WI38 (cell line): ENCODE measurements around the gene SIMC1.

Experiments
- H3K4me3 ChIP-seq: 2 replicates; pipeline ENCODE4 v1.5.1; 2011; ENCODE audit warnings: low read depth, mild to moderate bottlenecking, control low read depth, low read length
- CTCF ChIP-seq: IDR thresholded peaks from 2 replicates; pipeline ENCODE4 v1.5.1; 2012; ENCODE audit warnings: low read depth, mild to moderate bottlenecking, control low read depth, low read length

The SIMC1 gene

GRCh38 chr5:176365351-176366231 is 127.4 kb downstream of the SIMC1 start, which contains the start of gene ARL10:
Gene ARL10, plus strand, starts transcription at chr5:176365487. Its CDS starts 77 bp downstream, at chr5:176365564.
- no peak for TF ChIP-seq CTCF
- H3K4me3 ChIP-seq = peak within 1 kb of the TSS; percentile 63

DNA sequence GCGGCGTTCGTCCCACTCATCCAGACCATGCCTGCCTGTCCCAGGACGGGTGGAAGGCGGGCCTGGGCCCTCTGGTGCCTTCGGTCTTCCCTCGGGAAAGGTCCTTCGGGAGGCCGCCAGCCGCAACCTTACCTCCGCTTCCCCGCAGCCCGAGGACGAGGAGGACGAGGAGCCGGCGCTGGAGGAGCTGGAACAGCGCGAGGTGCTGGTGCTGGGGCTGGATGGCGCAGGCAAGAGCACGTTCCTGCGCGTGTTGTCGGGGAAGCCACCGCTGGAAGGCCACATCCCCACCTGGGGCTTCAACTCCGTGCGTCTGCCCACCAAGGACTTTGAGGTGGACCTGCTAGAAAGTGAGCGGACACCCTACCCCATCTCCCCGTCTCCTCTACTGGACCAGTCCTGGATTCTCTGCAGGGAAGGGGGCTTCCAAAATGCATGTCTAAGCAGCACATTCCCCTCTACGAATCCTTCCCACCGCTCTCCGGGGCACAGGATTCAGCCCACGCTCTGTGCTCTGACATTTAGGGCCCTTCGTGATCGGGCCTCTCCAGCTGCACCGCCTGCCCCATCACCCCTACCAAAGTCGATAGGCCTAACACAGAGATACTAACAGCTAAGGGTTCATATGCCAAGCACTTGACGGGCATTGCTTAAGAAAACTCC is 128.1 kb downstream of the SIMC1 start:
- H3K4me3 ChIP-seq = peak overlapping the region; percentile 63
- no peak for TF ChIP-seq CTCF

GRCh38 chr5:176368726-176369125 is 130.5 kb downstream of the SIMC1 start:
- no peak overlapping the region for H3K4me3 ChIP-seq
- TF ChIP-seq CTCF = no peak

- no peak overlapping the region for H3K4me3 ChIP-seq
- TF ChIP-seq CTCF = no peak
These were observed 131.9 kb downstream of the SIMC1 start for GRCh38 chr5:176369934-176370711.

DNA sequence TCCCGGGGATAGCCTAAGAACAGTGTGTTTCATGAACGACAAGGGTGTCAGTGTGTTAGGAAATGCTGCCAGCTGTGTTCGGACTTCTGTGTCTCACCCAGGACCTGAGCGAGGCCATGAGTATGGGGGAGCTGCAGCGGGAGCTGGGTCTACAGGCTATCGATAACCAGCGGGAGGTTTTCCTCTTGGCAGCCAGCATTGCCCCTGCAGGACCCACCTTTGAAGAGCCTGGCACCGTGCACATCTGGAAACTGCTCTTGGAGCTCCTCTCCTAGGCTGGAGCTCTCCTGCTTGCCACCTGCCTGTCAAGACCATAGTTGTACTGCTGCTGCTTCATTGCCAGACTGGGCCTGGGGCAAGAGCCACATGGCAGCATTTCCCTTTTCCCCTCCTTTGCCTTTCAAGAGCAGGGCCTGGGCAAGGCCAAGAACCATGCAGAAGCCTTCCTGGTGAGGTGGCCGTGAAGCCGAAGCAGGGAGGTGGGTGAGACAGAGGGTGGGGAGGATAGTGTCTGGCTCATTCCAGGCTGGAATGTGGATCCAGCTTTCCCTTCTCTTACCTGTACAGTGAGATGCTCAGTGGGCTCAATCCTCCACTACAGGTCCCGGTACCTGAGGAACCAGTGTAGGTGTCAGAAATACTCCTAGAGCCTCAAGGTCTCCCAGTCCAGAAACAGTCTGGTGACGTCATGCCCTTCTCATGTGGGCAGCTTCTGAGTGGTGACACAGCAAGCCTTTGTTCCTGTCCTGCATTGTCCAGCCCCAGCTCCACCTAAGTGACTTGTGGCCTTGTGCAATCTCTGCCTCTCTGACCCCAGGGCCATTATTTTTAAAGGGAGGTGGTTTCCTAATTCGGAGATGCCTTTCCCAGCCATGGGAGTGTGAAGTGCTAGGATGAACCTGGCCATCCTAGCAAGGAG is 133.7 kb downstream of the SIMC1 start:
- TF ChIP-seq CTCF = no peak
- no peak overlapping the region for H3K4me3 ChIP-seq

- TF ChIP-seq CTCF = no peak
- no peak overlapping the region for H3K4me3 ChIP-seq
These were observed 135.0 kb downstream of the SIMC1 start for GRCh38 chr5:176373100-176373818.
